G401.6 (cell line): ENCODE results near the gene RAB11FIP3.

ENCODE experiments used
- FAIRE-seq: peaks from 2 replicates; lab custom pipeline; 2012; peaks lifted over from hg19 to GRCh38; lab: Jason Lieb, UNC

RAB11FIP3 gene

GRCh38 chr16:424033-424622 is 1.3 kb upstream of the RAB11FIP3 start:
- no peak for FAIRE-seq

DNA sequence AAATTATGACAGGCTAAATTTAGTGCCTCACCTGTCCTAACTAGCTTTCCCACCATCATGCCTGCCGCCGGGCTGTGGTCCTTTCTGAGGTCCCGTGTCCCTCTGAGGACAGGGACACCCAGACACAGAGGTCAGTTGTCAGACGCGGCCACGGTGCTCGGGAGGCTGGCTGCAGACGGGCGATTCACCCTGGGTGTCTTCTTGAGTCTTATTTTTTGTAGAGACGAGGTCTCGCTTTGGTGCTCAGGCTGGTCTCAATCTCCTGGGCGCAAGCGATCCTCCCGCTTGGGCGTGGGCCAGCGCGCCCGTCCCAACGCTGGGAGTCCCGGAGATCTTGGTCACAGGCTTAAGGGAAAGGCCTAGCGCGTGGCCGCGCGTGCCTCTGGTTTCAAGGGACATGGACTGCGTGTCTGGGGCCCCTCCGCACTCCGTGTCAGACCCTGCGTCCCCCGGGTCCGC is 797 bp upstream of the RAB11FIP3 start:
- no peak for FAIRE-seq

GRCh38 chr16:425740-426114 is 278 bp downstream of the RAB11FIP3 start:
- no peak for FAIRE-seq

DNA sequence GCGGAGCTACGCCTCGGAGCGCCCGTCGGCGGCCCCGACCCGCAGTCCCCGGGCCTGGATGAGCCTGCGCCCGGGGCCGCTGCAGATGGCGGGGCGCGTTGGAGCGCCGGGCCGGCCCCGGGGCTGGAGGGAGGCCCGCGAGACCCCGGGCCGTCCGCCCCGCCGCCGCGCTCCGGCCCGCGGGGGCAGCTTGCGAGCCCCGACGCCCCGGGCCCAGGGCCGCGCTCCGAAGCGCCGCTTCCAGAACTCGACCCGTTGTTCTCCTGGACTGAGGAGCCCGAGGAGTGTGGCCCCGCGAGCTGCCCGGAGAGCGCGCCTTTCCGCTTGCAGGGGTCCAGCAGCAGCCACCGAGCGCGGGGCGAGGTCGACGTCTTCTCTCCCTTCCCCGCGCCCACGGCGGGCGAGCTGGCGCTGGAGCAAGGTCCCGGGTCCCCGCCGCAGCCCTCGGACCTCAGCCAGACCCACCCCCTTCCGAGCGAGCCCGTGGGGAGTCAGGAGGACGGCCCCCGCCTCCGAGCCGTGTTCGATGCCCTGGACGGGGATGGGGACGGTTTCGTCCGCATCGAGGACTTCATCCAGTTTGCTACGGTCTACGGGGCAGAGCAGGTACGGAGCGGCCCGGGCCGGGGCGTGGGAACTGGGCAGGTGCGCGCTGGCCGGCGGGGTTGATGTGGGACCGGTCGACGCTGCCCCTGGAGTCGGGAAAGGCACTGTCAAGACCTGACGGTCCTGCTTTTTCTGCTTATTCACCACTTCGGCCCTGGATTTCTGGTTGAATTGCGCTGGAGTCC is 861 bp downstream of the RAB11FIP3 start:
- no peak for FAIRE-seq

DNA sequence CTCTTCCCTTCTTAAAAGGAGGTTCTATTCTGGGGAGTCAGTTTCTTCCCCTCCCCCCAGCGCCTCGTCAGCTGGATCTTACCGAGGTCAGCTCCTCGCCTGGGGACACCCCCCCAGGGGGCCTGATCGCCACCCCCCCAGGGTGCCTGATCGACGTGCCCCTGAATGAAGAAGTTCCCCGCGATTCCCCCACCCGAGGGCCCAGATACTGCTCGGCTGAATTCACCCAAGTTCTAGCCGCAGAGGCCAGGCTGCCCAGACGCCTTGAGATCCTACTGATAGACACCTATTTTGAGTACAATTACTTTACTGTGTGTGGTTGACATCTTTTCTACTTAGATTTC is 1.4 kb downstream of the RAB11FIP3 start:
- no peak for FAIRE-seq

- FAIRE-seq = no peak
These were observed 1.8 kb downstream of the RAB11FIP3 start for GRCh38 chr16:427250-427649.

- FAIRE-seq = no peak
These were observed 5.5 kb downstream of the RAB11FIP3 start for GRCh38 chr16:430904-431303.

- FAIRE-seq = no peak
These were observed 15.2 kb downstream of the RAB11FIP3 start for GRCh38 chr16:440627-441026.

DNA sequence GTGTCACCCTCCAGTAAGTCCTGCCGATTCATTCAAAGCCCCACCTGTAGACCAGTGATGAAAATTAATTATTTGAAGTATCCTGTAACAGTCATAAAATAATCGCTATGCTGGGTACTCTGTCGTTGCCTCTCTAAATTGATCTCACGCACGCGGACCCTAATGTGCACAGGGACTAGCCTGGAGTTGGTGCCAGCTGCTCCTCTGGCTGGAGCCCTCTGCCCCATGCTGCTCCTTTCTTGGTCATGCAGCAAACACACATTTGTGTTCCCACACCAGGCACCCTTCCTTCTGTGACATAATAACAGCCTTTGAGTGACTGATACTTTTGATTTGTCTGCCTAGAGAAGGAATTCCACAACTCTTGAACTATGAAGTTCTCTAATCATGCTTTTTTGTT is 16.0 kb downstream of the RAB11FIP3 start:
- FAIRE-seq = no peak

- FAIRE-seq = no peak
These were observed 17.5 kb downstream of the RAB11FIP3 start for GRCh38 chr16:442976-443375.

DNA sequence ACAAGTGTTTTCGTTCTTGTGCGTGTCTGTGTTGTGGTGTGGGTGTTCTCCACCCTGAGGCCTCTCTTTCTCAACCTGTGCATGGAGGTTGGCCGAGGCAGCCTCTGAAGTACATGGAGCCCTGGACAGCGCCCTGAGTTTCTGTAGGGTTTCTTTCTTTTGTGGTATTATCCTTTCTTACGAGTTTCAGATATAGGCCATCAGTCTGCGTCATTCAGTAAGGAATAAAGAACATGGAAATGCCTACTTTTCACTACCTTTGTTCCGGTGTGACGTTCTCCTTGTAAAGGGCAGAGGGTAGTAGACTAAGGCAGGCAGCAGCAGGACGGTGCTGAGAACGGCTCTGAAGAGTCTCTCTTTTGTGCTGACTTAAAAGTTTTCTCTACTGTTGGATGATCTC is 18.6 kb downstream of the RAB11FIP3 start:
- FAIRE-seq = no peak

GRCh38 chr16:445566-445965 is 20.1 kb downstream of the RAB11FIP3 start:
- no peak for FAIRE-seq

DNA sequence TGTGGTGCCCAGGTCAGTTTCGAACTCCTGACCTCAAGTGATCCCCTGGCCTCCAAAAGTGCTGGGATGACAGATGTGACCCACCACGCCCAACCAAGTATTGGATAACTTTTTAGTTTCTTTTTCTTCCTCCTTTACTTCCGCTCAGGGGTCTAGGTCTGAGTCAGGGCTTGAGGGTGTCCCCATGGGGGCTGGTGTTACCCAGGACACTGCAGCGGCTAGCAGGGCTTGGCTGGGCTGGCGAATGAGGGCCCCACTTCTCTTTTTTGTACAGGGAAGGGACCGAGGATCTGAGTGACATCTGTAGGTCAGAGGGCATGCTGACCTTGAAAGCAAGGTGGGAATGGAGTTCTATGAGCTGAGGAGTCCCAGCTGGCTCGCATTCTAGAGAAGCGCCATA is 24.9 kb downstream of the RAB11FIP3 start:
- no peak for FAIRE-seq

GRCh38 chr16:450785-451512 is 25.5 kb downstream of the RAB11FIP3 start:
- FAIRE-seq = no peak

DNA sequence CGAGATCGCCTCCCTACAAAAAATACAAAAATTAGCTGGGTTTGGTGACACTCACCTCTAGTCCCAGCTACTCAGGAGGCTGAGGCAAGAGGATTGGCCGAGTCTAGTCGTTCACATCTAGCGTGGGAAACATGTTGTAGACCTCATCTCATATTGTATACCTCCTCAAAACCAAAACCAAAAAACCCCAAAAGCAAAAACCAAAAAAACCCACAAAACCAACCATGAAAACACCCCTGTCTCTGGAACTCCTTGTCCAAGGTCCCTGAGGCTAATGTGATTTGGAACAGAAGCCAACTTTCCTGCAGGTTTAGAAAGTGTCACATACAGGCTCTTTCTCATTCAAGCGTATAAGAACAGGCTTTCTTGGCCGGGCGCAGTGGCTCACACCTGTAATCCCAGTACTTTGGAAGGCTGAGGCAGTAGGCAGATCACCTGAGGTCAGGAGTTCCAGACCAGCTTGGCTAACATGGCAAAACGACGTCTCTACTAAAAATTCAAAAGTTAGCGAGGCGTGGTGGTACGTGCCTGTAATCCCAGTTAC is 29.0 kb downstream of the RAB11FIP3 start:
- no peak for FAIRE-seq

DNA sequence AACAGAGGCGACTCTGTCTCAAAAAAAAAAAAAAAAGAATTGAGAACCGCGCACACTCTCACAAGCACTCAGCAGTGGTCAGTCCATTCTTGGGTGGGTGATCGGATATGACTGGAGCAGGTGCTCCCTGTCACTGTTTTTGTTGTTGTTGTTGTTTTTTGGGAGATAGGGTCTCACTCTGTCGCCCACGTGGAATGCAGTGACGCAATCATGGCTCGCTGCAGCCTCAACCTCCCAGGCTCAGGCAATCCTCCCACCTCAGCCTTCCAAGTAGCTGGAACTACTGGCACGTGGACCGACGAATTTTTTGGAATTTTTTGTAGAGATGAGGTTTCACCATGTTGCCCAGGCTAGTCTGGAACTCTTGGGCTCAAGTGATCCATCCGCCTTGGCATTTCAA is 30.0 kb downstream of the RAB11FIP3 start:
- FAIRE-seq = no peak

DNA sequence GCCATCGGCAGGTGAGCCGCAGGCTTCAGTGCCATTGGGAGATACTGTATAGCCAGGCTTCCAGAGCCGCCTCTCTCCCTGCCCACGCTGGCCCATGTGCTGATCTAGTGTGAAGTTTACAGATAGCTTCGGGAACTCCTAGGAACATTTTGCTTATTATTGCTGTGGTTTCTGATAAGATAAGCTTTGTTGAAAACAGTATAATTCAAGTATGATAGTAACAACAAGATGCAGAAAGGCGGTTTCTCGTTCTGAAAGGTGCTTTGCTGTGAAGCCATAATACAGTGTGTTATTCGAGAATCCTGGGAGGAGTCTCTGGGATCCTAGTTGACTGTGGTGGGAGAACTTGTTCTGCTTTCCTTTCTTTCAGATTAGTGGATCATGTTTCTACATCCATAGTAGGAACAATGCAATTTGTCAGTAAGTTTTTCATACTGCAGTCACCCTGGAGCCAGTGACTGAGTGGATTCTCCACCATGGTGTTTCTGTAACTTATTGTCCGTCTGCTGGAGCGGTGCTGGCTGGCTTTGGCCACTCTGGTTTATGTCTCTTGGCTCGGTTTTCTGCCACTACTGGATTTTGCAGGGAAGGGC is 31.5 kb downstream of the RAB11FIP3 start:
- FAIRE-seq = no peak

GRCh38 chr16:457732-458400 is 32.4 kb downstream of the RAB11FIP3 start:
- no peak for FAIRE-seq

DNA sequence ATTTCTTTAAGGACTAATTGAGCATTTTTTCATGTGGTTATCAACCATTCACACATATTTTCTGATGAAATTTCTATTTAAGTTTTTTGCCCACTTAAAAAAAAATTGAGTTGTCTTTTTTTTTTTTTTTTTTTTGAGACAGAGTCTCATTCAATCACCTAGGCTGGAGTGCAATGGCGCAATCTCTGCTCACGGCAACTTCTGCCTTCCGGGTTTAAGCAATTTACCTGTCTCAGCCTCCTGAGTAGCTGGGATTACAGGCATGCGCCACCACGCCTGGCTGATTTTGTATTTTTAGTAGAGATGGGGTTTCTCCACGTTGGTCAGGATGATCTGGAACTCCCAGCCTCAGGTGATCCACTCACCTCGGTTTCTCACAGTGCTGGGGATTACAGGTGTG is 34.3 kb downstream of the RAB11FIP3 start:
- no peak for FAIRE-seq

GRCh38 chr16:460787-461186 is 35.3 kb downstream of the RAB11FIP3 start:
- no peak for FAIRE-seq

DNA sequence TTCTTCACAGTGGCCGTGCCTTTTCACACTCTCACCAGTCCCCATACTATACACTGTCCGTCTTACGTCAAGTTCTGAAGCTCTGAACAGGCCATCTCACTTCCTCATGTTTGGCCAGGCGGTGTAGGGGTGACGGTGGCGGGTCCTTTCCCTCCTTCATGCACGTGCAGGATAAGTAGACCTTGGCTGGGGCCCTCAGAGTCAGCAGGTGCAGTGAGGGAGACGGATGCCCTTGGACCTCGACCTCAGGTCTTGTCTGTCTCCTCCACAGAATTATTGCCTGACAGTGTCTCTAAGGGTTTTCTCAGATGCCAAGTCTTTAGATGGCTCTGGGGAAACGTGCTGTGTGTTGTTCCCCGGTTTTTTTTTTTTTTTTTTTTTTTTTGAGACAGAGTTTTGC is 37.6 kb downstream of the RAB11FIP3 start:
- FAIRE-seq = no peak

- FAIRE-seq = no peak
These were observed 41.2 kb downstream of the RAB11FIP3 start for GRCh38 chr16:466651-467050.
